Measurements from ENCODE around the gene ZMAT3. TPM values are rescaled to one million over a fixed set of nuclear protein-coding genes. Genes with fewer than 3 reads are reported as not detected.

Gene ZMAT3
- total and polyA plus RNA-seq, 2 of the 13 experiments (the other 11 are each of a cell fraction or from before 2014, with no cell fraction given) = 11.4 to 11.7 TPM

- TF ChIP-seq NPAS2 (CRISPR knock-in tag; IDR thresholded peaks at IDR 0.05; ENCODE audit: borderline replicate concordance) (no peak), PAF1 (CRISPR knock-in tag; IDR thresholded peaks at IDR 0.05) (no peak), ZUFSP (CRISPR knock-in tag; IDR thresholded peaks at IDR 0.05; ENCODE audit: borderline replicate concordance) (no peak), MTA1 (CRISPR knock-in tag; IDR thresholded peaks at IDR 0.05; ENCODE audit: borderline replicate concordance) (peak; percentile 30; the same call in 1 of the 2 replicates), MAF1 (CRISPR knock-in tag; IDR thresholded peaks at IDR 0.05; ENCODE audit: borderline replicate concordance) (no peak; the same call in 1 of the 2 replicates), ZBTB34 (CRISPR knock-in tag; IDR thresholded peaks at IDR 0.05) (0 out of 2 replicates have a peak, but pooled peaks have one; percentile 25), ZNF607 (CRISPR knock-in tag; IDR thresholded peaks at IDR 0.05; ENCODE audit: borderline replicate concordance) (no peak), EP300 (IDR thresholded peaks at IDR 0.05; ENCODE audit: low read depth in 2 of 2, low read length in 2 of 2) (no peak), EP300 (CRISPR knock-in tag; IDR thresholded peaks at IDR 0.05; ENCODE audit: borderline replicate concordance) (no peak), ZNF790 (CRISPR knock-in tag; IDR thresholded peaks at IDR 0.05; ENCODE audit: borderline replicate concordance) (0 out of 2 replicates have a peak, but pooled peaks have one; percentile 37), TBP (CRISPR knock-in tag; IDR thresholded peaks at IDR 0.05) (no peak), ZNF337 (CRISPR knock-in tag; IDR thresholded peaks at IDR 0.05; ENCODE audit: borderline replicate concordance, low read depth) (no peak), HOXA9 (CRISPR knock-in tag; IDR thresholded peaks at IDR 0.05; ENCODE audit: borderline replicate concordance) (no peak), JUNB (CRISPR knock-in tag; IDR thresholded peaks at IDR 0.05; ENCODE audit: borderline replicate concordance) (no peak), UBTF (CRISPR knock-in tag; IDR thresholded peaks at IDR 0.05) (peak; percentile 81; the same call in 1 of the 2 replicates), SUZ12 (IDR thresholded peaks at IDR 0.05; ENCODE audit: low read depth, low read length) (no peak), ZNF282 (IDR thresholded peaks at IDR 0.05; ENCODE audit: partially characterized antibody) (no peak), SP140L (CRISPR knock-in tag; IDR thresholded peaks at IDR 0.05; ENCODE audit: borderline replicate concordance) (no peak), ZNF841 (CRISPR knock-in tag; IDR thresholded peaks at IDR 0.05; ENCODE audit: borderline replicate concordance) (0 out of 2 replicates have a peak, but pooled peaks have one; percentile 20)
These were observed at the start of gene ZMAT3 (continued) for GRCh38 chr3:179071323-179072099.
